H54 (cell line): ENCODE results near the gene SLC6A5.

Experiments used
- DNase-seq: peaks from one replicate; pipeline ENCODE4 v3.0.0; 2011; ENCODE audit warnings: low spot score, mixed read lengths; ENCODE audit not compliant: insufficient read length
- FAIRE-seq: peaks from 3 replicates; lab custom pipeline; 2011; peaks lifted over from hg19 to GRCh38; lab: Jason Lieb, UNC
- POLR2A ChIP-seq: IDR thresholded peaks from 2 replicates; pipeline ENCODE4 v1.6.1; 2011; ENCODE audit warnings: low read depth, mild to moderate bottlenecking, low read length

The SLC6A5 gene

DNA sequence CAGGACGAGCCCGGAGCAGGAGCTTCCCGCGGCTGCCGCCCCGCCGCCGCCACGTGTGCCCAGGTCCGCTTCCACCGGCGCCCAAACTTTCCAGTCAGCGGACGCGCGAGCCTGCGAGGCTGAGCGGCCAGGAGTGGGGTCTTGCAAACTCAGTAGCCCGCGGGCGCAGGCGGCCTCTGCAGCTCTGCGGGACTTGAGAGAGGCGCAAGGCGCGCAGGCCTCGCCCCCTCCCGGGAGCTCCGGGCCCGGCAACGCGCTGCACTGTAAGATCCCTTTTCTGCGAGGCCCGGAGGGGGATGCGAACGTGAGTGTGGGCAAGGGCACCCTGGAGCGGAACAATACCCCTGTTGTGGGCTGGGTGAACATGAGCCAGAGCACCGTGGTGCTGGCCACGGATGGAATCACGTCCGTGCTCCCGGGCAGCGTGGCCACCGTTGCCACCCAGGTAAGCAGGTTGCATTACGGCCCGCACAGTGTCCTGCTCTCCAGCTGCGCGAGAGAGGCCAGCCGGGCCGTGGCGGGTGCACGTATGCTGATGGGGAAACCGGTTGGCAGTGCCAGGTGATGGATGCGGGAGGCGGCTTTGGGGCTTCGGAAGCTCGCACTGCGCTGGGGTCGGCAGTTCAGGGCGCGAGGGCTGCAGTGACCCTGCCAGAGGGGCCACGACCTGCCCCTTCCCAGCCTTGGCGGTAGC lies 2.0 kb downstream of the SLC6A5 start:
- no peak for FAIRE-seq
- TF ChIP-seq POLR2A, result no peak
- DNase-seq, result no peak

GRCh38 chr11:20604295-20604803 lies 4.9 kb downstream of the SLC6A5 start:
- DNase-seq, result no peak
- no peak for TF ChIP-seq POLR2A
- FAIRE-seq, result no peak

- TF ChIP-seq POLR2A, result no peak
- no peak for FAIRE-seq
- no peak for DNase-seq
Observed at GRCh38 chr11:20604864-20605601, 5.6 kb downstream of the SLC6A5 start.

DNA sequence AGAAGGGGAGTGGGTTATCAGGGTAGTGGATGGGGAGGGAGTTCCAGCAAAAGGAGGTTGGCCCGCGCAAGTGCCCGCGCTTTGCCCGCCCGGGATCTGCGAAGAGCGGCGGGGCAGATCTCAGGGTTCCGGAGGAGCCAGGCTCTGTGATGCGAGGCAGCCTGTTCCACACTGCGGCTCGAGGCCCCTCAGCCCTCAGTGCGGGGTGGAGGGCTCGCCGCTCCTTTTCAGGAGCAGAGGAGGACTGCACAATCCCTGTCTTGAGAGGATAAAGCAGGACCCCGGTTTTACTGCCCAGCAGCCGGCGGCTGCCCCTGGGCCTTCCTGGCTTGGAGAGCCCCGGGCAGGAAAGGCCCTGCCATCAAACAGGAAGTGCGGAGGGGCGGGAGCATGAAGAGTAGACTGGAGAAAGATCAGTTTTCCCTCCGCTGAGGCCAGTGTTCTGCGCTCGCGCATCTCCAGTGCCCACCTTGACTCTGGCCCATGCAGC lies 6.2 kb downstream of the SLC6A5 start:
- no peak for TF ChIP-seq POLR2A
- FAIRE-seq, result no peak
- DNase-seq, result no peak

GRCh38 chr11:20608934-20609333 lies 9.5 kb downstream of the SLC6A5 start:
- DNase-seq (no peak), FAIRE-seq (no peak)
- no peak for TF ChIP-seq POLR2A

DNA sequence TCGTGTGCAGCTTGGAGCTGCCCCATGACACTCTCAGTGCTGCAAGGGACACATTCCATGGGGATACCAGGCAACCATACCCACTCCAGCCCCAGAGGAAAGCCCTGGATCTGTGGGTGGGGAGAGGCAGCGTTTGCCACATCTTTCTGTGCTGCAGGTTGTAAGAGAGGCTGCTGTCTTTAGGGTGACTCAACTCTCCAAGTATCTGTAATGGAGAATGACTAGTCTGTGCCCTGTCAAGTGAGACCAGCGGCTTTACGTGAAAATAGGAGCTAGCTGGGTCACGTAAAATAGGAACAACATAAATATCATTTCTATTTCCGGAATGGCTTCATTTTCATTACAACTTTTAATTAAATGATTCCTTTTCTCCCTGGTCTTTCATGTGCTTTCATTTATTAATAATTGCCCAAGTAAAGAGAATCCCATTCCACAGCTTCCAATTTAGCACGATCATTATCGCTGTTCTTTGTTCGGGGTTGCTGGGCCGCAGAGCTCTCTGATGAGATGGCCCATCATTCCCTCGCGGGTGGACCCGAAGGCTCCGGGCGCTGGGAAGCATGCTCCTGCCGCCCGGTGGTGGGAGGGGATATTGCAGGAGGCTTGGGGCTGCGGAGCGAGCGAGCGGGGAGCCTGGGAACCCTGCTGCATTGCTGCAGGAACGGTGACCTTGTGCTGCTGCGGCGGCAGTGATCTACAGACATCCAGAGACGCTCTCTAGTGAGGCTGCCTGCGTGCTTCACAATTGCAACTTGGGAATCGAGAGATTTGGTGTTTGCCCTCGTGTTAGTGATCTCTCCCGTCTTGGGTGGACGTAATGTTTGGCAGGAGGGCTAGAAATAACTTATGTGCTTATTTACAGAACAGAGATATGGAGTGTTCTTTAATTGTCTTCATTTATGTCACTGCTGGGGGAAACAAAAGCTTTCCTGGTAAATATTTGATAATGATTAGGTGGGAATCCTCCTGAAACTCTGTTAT lies 10.6 kb downstream of the SLC6A5 start:
- FAIRE-seq (no peak), DNase-seq (peak; percentile 74)
- TF ChIP-seq POLR2A, result no peak

DNA sequence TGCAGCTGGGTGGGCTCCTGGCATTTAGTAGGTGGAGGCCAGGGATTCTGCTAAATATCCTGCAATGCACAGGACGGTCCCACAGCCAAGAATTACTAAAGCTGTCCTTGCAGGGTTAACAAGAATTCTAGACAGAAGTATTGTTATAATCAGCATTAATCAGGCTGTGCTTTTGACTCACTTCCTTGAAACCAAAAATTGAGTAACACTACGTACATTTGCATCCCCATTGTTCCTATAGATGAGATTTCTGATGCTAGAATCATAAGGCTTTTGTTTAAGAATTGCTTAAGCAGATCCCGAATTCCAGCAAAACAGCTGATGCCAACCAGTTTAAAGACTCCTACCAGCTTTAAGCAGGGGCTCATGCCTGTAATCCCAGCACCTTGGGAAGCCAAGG lies 11.4 kb downstream of the SLC6A5 start:
- no peak for TF ChIP-seq POLR2A
- no peak for FAIRE-seq
- DNase-seq, result no peak

GRCh38 chr11:20611445-20611844 lies 12.0 kb downstream of the SLC6A5 start:
- no peak for TF ChIP-seq POLR2A
- DNase-seq (no peak), FAIRE-seq (no peak)

- FAIRE-seq (no peak), DNase-seq (no peak)
- no peak for TF ChIP-seq POLR2A
Observed at GRCh38 chr11:20611892-20612291, 12.5 kb downstream of the SLC6A5 start.

DNA sequence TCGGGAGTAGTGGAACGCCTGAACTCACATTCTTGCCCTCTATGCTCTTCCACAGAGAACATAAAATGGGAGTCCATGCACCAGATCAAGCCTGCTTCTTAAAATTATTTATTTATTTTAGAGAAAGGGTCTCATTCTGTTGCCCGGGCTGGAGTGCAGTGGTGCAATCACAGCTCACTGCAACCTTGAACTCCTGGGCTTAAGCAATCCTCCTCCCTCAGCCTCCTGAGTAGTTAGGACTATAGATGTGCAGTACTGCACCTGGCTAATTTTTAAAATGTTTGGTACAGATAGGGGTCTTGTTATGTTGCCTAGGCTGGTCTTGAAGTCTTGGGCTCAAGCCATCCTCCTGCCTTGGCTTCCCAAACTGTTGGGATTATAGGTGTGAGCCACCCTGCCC lies 13.0 kb downstream of the SLC6A5 start:
- FAIRE-seq (no peak), DNase-seq (no peak)
- no peak for TF ChIP-seq POLR2A

- FAIRE-seq (no peak), DNase-seq (no peak)
- no peak for TF ChIP-seq POLR2A
Observed at GRCh38 chr11:20616920-20617319, 17.5 kb downstream of the SLC6A5 start.

GRCh38 chr11:20617346-20618005 lies 18.1 kb downstream of the SLC6A5 start:
- FAIRE-seq (no peak), DNase-seq (no peak)
- TF ChIP-seq POLR2A, result no peak

- FAIRE-seq, result no peak
- no peak for TF ChIP-seq POLR2A
- DNase-seq, result no peak
Observed at GRCh38 chr11:20618083-20618482, 18.7 kb downstream of the SLC6A5 start.
